AG09319 (cell line): ENCODE data around the gene KIAA1328.

Experiments used
- DNase-seq: peaks from one replicate; pipeline ENCODE4 v3.0.0-alpha.2; 2010; ENCODE audit warnings: low read depth; ENCODE audit errors: extremely low read depth
- TF ChIP-seq, protein P1 (sequence below): IDR thresholded peaks from 2 replicates; pipeline ENCODE4 v1.5.1; 2011; ENCODE audit warnings: low read depth, mild to moderate bottlenecking, inconsistent platforms, low read length, moderate library complexity

KIAA1328 gene

DNA sequence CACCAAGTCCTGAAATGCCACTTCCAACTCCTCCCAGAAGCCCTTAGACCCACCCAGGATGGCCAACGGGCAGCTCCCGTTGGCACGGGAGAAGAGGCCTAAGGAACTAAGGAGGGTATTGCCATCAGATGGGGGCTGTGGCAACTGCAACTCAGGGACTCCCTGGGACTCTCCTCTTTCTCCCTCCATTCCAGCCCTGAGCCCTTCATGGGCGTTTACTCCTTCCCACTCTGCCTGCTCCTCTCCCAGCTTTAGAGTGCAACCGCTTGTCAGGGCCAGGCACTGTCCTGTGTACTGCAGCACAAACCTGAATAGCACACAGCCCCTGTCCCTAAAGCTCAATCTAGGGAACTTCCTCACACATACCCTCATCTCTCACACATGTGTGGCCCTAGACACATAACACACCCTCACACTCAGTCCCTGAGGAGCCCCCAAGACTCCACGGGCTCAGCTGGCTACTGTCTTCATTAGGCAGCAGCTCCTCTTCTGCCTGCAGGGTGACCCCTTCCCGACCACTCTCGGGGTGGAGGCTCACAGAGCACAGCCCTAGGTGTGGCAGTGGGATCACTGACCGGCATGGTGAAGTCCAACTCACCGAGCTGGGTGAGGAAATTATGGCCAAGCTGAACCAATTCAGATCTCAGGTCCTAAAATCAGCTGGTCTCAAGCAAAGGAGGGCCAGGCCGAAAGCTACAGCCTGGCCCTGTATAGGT is 420.4 kb downstream of the KIAA1328 start:
- DNase-seq = no peak
- TF ChIP-seq, protein P1, sequence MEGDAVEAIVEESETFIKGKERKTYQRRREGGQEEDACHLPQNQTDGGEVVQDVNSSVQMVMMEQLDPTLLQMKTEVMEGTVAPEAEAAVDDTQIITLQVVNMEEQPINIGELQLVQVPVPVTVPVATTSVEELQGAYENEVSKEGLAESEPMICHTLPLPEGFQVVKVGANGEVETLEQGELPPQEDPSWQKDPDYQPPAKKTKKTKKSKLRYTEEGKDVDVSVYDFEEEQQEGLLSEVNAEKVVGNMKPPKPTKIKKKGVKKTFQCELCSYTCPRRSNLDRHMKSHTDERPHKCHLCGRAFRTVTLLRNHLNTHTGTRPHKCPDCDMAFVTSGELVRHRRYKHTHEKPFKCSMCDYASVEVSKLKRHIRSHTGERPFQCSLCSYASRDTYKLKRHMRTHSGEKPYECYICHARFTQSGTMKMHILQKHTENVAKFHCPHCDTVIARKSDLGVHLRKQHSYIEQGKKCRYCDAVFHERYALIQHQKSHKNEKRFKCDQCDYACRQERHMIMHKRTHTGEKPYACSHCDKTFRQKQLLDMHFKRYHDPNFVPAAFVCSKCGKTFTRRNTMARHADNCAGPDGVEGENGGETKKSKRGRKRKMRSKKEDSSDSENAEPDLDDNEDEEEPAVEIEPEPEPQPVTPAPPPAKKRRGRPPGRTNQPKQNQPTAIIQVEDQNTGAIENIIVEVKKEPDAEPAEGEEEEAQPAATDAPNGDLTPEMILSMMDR = no peak

DNA sequence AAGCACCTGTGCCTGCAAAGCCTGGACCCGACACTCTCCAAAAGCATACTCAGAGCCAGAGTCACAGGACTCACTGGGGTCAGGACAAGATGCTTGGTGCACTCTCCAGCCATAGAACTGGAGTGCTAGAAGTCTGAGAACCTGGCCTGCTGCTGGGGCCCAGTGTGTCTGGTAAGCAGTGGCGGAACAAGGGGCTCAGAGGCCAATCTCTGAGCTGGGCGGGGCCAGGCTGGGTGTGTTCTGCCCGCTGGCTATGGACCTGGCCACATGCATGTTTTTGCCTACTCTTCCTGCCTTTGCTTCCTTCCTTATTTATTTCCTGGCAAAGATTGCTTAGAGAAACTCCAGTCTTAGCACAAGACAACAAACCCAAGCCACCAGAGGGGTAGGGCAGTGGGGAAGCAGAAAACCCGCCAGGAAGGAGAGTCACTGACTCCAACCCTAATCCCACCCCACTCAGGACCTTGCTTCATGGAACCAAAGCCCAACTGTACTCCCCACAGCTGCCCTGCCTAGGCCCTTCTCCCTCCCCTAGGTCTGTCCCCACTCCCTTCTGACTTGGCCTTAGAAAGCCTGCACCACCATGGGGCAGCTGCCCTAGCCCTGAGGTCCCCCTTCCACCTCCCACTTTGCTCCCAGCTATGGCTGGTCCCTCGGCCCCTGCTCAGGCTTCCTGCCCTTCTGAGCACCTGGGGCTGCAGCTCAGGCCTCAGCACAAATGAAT is 421.1 kb downstream of the KIAA1328 start:
- DNase-seq = no peak
- TF ChIP-seq, protein P1 = no peak

DNA sequence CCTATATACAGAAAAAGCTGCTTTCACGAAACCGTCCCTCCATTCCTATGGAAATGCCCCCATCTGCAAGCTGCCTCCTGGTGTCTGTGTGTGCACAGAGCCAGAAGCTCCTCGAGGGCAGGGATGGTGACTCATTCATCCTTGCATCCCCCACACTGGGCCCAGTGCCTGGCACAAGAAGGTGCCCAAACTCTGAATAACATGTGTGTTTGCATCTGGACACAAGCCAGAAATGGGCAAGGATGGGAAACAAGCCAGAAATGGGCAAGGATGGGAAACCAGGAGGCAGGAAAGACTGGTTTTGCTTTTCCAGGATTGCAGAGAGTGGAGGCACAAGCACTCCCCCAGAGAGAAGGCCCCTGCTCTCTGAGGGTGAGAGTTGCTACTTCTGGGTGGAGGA is 422.8 kb downstream of the KIAA1328 start:
- TF ChIP-seq, protein P1 = no peak
- no peak for DNase-seq

DNA sequence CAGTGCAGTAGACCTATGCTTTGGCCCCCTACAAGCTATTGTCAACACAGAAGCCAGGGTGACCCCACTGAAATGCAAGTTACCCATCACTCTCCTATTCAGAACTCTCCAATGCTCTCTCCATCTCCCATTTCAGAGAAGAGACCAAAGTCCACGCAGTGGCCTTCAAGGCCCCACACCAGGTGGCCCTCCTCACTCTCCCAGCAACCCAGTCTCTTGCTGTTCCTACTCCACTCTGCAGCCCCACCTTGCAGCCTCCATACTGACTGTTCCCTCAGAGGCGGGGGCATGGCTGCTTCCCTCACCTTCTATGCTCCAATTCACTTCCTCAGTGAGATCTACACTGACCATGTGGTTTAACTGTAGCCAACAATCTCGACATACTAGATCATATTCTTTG is 423.4 kb downstream of the KIAA1328 start:
- TF ChIP-seq, protein P1 = no peak
- DNase-seq = no peak

DNA sequence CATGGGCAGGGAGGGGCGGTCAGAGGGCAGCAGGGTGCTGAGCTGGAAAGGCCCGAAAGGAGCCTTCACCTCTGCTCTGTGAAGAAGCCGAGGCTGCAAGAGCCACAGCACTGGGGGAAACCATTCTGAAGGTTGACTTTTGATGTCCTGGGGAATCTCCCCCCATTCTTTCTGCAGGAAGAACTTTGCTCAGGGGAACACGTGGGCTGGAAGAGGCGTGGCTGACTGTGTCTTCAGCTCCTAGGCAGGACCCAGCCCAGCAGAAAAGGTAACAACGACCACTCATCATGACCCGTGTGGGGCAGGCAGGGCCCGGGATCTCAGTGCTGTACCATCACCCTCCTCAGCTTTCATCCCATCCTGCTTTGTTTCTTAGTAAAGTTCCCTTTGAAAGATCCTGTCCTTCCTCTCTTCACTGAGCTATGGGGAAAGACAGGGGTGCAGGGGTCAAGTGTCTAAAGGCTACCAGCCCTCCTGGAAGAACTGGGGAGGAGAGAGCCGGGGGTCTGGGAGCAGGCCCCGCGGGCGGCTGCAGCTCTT is 424.0 kb downstream of the KIAA1328 start:
- no peak for DNase-seq
- TF ChIP-seq, protein P1 = no peak

DNA sequence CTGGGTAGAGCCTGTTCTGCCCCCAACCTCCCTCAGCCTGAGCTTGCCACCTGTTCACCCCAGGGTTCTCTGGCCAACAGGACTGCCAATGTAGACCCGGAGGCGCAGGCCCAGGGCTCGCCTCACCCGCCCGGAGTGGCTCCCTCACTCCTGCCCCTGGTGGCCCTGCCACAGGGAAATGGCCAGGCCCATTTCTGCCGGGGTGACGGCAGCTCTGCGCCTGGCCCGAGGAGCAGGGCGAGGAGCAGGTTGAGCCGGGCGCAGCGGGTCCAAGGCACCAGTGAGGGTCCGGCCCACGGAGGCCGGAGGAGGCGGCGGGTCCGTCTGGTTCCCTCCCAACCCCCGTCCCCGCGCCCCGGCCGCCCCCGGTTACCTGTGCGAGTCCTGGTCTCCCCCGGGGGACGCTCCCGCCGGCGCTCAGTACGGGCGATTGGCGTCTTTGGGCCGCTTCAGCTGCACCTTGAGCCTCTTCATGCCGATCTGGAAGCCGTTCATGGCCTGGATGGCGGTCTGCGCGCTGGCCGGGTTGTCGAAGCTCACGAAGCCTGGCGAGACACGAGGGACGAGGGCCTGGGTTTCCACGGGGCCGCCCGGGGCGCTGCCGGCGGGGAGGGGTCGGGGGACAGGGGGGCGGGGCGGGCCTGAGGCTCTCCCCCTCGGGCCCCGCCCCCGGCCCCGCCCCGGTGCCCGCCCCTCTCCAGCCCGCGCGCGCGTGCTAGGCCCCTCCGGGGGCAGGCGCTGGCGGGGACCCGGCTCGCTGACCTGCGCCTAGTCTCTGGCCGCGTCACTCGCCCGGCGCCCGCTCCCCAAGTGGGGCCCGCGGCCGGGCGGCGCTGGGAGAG is 424.7 kb downstream of the KIAA1328 start:
- TF ChIP-seq, protein P1 = no peak
- no peak for DNase-seq
